ENCODE data around the gene NDUFV3.
"Not testable (repeated sequence)": the region's sequence is repeated elsewhere in the genome, so short reads cannot be mapped to it uniquely, and the experiment has no call there.

DNA sequence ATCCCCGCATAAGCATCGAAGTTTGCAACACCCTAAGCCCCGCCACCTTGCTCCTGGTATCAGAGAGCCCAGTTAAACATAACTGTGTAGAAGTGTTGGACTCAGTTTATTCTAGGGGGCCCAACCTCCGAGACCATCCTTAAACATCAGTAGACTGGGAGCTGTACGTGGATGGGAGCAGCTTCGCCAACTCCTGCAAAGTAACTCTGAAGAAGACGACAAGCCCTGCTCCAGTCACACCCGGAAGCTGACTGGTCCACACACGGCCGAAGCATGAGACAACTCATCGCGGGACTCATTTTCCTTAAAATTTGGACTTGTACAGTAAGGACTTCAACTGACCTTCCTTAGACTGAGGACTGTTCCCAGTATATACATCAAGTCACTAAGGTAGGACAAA lies 40.9 kb downstream of the NDUFV3 start:
- TF ChIP-seq CTCF (IDR thresholded peaks at IDR 0.05 in 4 of 5, conservative IDR thresholded peaks at IDR 0.05 in 1 of 5); POLR2A (IDR thresholded peaks at IDR 0.05): not testable (repeated sequence)
